Tibial nerve (tissue), 3 donors: ENCODE data around the gene TMEM123.

Source experiments
- CTCF ChIP-seq, 5 experiments: fragments of 200-600 bp in 3 of 5; fragments of 450-650 bp in 2 of 5; sonication (generic) in 3 of 5; IDR thresholded peaks; one replicate each; pipeline ENCODE4 v1.5.1; 2016 to 2019; ENCODE audit warnings: antibody characterized with exemption in 5 of 5, mild to moderate bottlenecking in 3 of 5, moderate library complexity in 2 of 5
- POLR2A ChIP-seq, 2 donors: fragments of 450-650 bp; IDR thresholded peaks; one replicate each; pipeline ENCODE4 v1.6.1; 2017; ENCODE audit warnings: antibody characterized with exemption in 2 of 2, mild to moderate bottlenecking in 2 of 2, moderate library complexity in 2 of 2

GRCh38 chr11:102473543-102473942 is 21.0 kb upstream of the TMEM123 start:
- TF ChIP-seq POLR2A (IDR thresholded peaks at IDR 0.05) = no peak
- TF ChIP-seq CTCF (IDR thresholded peaks at IDR 0.05) = no peak
